Smooth muscle cell (in vitro differentiated cells): ENCODE measurements around the gene PRKN. TPM values are rescaled to one million over a fixed set of nuclear protein-coding genes. Genes with fewer than 3 reads are reported as not detected.
"Not testable (repeated sequence)": the region's sequence is repeated elsewhere in the genome, so short reads cannot be mapped to it uniquely, and the experiment has no call there.

Experiments used
- DNase-seq: peaks from one replicate; lab custom pipeline; 2025; ENCODE audit not compliant: unreplicated experiment; lab: John Stamatoyannopoulos, UW
- H2AFZ ChIP-seq: fragments of 200-600 bp; sonication (generic); 2 replicates; pipeline ENCODE4 v1.6.0; 2016; ENCODE audit warnings: antibody characterized with exemption, low read depth, mild to moderate bottlenecking
- H3F3A ChIP-seq: fragments of 200-600 bp; sonication (generic); 2 replicates; pipeline ENCODE4 v1.6.0; 2017; ENCODE audit warnings: antibody characterized with exemption, low read depth
- H3K27ac ChIP-seq: fragments of 200-600 bp; sonication (generic); 2 replicates; pipeline ENCODE4 v1.5.1; 2016; ENCODE audit warnings: low read depth, mild to moderate bottlenecking
- H3K27me3 ChIP-seq: fragments of 200-600 bp; sonication (generic); 2 replicates; pipeline ENCODE4 v1.6.1; 2016; ENCODE audit warnings: low read depth, mild to moderate bottlenecking
- H3K36me3 ChIP-seq: fragments of 200-600 bp; sonication (generic); 2 replicates; pipeline ENCODE4 v1.5.1; 2016; ENCODE audit warnings: low read depth
- H3K4me1 ChIP-seq: fragments of 200-600 bp; sonication (generic); 2 replicates; pipeline ENCODE4 v1.5.1; 2016; ENCODE audit warnings: low read depth
- H3K4me2 ChIP-seq: fragments of 200-600 bp; sonication (generic); 2 replicates; pipeline ENCODE4 v1.6.0; 2016; ENCODE audit warnings: mild to moderate bottlenecking
- H3K4me3 ChIP-seq: fragments of 200-600 bp; sonication (generic); 2 replicates; pipeline ENCODE4 v1.5.1; 2016; ENCODE audit warnings: mild to moderate bottlenecking
- H3K79me2 ChIP-seq: fragments of 200-600 bp; sonication (generic); 2 replicates; pipeline ENCODE4 v1.6.0; 2016; ENCODE audit warnings: low read depth, mild to moderate bottlenecking
- H3K9ac ChIP-seq: fragments of 200-600 bp; sonication (generic); 2 replicates; pipeline ENCODE4 v1.6.0; 2016; ENCODE audit warnings: low read depth
- H3K9me3 ChIP-seq: fragments of 200-600 bp; sonication (generic); replicated peaks from 2 replicates; pipeline ENCODE4 v1.5.1; 2016; ENCODE audit warnings: low read depth
- H4K20me1 ChIP-seq: fragments of 200-600 bp; sonication (generic); 2 replicates; pipeline ENCODE4 v1.6.0; 2016; ENCODE audit warnings: low read depth
- CTCF ChIP-seq: fragments of 200-600 bp; sonication (generic); IDR thresholded peaks from 2 replicates; pipeline ENCODE4 v1.5.1; 2017; ENCODE audit warnings: borderline replicate concordance, mild to moderate bottlenecking, antibody characterized with exemption; ENCODE audit not compliant: insufficient read depth, poor library complexity, severe bottlenecking
- WGBS: methylation state at CpG from one replicate; pipeline ENCODE4 v1.1.7; 2016; ENCODE audit warnings: low lambda C conversion rate; 5-methylcytosine and 5-hydroxymethylcytosine counted together
- polyA plus RNA-seq: library from polyadenylated mRNA; unstranded; fragments of >200 nt; fragmentation: Nextera tagmentation; extraction: Ambion mirVana; gene quantifications from 2 replicates; pipeline ENCODE4 v1.2.1, GENCODE V29; 2016
- total RNA-seq: library from RNA; depleted of rRNA; stranded (reverse); fragments of >200 nt; gene quantifications from 2 replicates; pipeline ENCODE4 v1.2.3, GENCODE V29; 2014

Gene PRKN
- total and polyA plus RNA-seq, 2 experiments from 2014 or later = 0.81 to 5.1 TPM

GRCh38 chr6:162680871-162681270, 46.7 kb downstream of the PRKN start:
- no peaks in the 10 kb centered on the region for H4K20me1 ChIP-seq
- H3F3A ChIP-seq = no peaks in the 10 kb centered on the region
- no peak overlapping the region for H3K4me3 ChIP-seq
- no peak for TF ChIP-seq CTCF
- H3K9ac ChIP-seq = no peak overlapping the region
- H3K36me3 ChIP-seq = no peaks in the 10 kb centered on the region
- H3K27me3 ChIP-seq = no peaks in the 10 kb centered on the region
- H3K4me2 ChIP-seq = no peak overlapping the region
- no peak overlapping the region for H2AFZ ChIP-seq
- no peaks in the 10 kb centered on the region for H3K79me2 ChIP-seq
- no peaks in the 10 kb centered on the region for H3K4me1 ChIP-seq
- no peak overlapping the region for H3K27ac ChIP-seq
- DNase-seq = no peak
- H3K9me3 ChIP-seq = no peaks in the 10 kb centered on the region
- WGBS = 86% methylated on average over 4 of the region's 4 CpGs

DNA sequence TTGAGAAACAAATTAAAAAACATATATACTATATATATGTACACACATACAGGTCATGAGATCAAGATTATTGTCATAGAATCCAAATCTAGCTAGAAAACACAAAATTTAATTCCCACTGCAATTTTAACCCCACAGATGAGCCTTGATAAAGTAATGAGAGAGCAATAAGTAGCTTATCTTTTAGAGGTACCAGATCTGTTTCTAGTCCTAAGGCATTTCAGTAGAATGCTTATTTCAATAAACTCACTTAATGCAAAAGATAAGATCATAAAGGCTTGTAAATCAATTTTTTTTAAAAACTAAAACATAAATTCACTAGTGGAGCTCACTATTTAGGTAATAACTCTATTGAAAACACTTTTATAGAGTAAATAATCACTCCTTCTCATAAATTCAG, 47.2 kb downstream of the PRKN start:
- no peak overlapping the region for H3K4me3 ChIP-seq
- no peak overlapping the region for H3K27ac ChIP-seq
- H3K9ac ChIP-seq = no peak overlapping the region
- no peaks in the 10 kb centered on the region for H3K4me1 ChIP-seq
- H3K9me3 ChIP-seq = no peaks in the 10 kb centered on the region
- H3K36me3 ChIP-seq = no peaks in the 10 kb centered on the region
- no peaks in the 10 kb centered on the region for H4K20me1 ChIP-seq
- no peaks in the 10 kb centered on the region for H3F3A ChIP-seq
- H2AFZ ChIP-seq = no peak overlapping the region
- no peak for TF ChIP-seq CTCF
- no peak for DNase-seq
- H3K4me2 ChIP-seq = no peak overlapping the region
- H3K79me2 ChIP-seq = no peaks in the 10 kb centered on the region
- no peaks in the 10 kb centered on the region for H3K27me3 ChIP-seq

DNA sequence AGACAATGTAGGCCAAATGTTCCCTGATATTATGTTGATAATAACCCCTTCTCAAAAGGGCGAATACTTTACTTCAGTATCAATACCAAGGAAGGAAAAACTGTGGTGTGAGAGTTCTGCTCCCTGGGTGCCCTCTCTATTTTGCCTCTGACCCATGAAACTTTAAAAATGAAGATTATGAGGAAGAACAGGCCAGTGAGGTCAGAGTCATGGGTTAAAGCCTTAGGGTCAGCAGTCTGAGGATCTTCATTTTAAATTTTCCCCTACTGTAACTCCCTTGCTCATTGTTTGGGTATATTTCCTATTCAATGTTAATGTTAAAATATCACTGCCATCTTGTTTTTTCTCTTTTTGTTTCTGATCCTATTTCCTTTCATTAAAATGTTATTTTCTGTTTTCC, 47.9 kb downstream of the PRKN start:
- Histone ChIP-seq H3F3A (no peaks in the 10 kb centered on the region), H3K27ac (no peak overlapping the region), H3K79me2 (no peaks in the 10 kb centered on the region), H3K4me2 (no peak overlapping the region), H3K36me3 (no peaks in the 10 kb centered on the region), H3K9me3 (no peaks in the 10 kb centered on the region), H3K4me1 (no peaks in the 10 kb centered on the region), H3K4me3 (no peak overlapping the region), H4K20me1 (no peaks in the 10 kb centered on the region), H2AFZ (no peak overlapping the region), H3K27me3 (no peaks in the 10 kb centered on the region), H3K9ac (no peak overlapping the region)
- DNase-seq = no peak
- TF ChIP-seq CTCF = no peak
- 90% methylated on average over 1 of the region's 1 CpG for WGBS

DNA sequence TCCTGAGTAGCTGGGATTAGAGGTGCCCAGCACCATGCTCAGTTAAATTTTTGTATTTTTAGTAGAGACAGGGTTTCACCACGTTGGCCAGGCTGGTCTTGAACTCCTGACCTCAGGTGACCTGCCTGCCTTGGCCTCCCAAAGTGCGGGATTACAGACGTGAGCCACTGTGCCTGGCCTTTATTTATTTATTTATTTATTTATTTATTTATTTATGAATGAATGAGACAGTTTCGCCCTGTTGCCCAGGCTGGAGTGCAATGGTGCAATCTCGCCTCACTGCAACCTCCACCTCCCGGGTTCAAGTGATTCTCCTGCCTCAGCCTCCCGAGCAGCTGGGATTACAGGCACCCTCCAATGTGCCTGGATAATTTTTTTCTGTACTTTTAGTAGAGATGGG, 48.7 kb downstream of the PRKN start:
- DNase-seq, H3K9ac ChIP-seq, H3K36me3 ChIP-seq, H4K20me1 ChIP-seq, H3K4me1 ChIP-seq, H3K4me3 ChIP-seq, H3F3A ChIP-seq, H3K27me3 ChIP-seq, H3K9me3 ChIP-seq, H3K27ac ChIP-seq, H2AFZ ChIP-seq, H3K4me2 ChIP-seq, H3K79me2 ChIP-seq: not testable (repeated sequence)
- WGBS = 96% methylated on average over 7 of the region's 7 CpGs
